Stimulated activated CD8-positive, alpha-beta memory T cell treated with anti-CD3 and anti-CD28 coated beads, Interleukin-7, amount 100 ng/mL, for 4 hours (primary cell): ENCODE data around the gene LHX5.
"Not testable (repeated sequence)": the region's sequence is repeated elsewhere in the genome, so short reads cannot be mapped to it uniquely, and the experiment has no call there.

Experiments
- DNase-seq, 2 donors: peaks; one replicate each; pipeline ENCODE4 v3.0.0-alpha.2; 2020; ENCODE audit warnings: low read depth in 2 of 2

Gene LHX5

GRCh38 chr12:113471619-113472171 is at the start of gene LHX5:
Gene LHX5 (minus strand): TSS chr12:113471871. CDS start chr12:113471498, 373 bp downstream.
- no peak for DNase-seq

- no peak for DNase-seq
These were observed 48.0 kb upstream of the LHX5 start for GRCh38 chr12:113519464-113520307.

- DNase-seq = no peak
These were observed 43.6 kb upstream of the LHX5 start for GRCh38 chr12:113515082-113515856.

GRCh38 chr12:113514602-113515001 is 42.9 kb upstream of the LHX5 start:
- DNase-seq = no peak

- no peak for DNase-seq
These were observed 40.9 kb upstream of the LHX5 start for GRCh38 chr12:113512568-113512967.

- no peak for DNase-seq
These were observed 35.2 kb upstream of the LHX5 start for GRCh38 chr12:113506867-113507266.

- DNase-seq = no peak
These were observed 34.3 kb upstream of the LHX5 start for GRCh38 chr12:113505941-113506340.

- DNase-seq = no peak
These were observed 33.2 kb upstream of the LHX5 start for GRCh38 chr12:113504917-113505316.

GRCh38 chr12:113500782-113501311 is 29.2 kb upstream of the LHX5 start:
- no peak for DNase-seq

GRCh38 chr12:113500306-113500675 is 28.6 kb upstream of the LHX5 start:
- DNase-seq = no peak

GRCh38 chr12:113498490-113498889 is 26.8 kb upstream of the LHX5 start:
- no peak for DNase-seq

- no peak for DNase-seq
These were observed 26.0 kb upstream of the LHX5 start for GRCh38 chr12:113497693-113498092.

GRCh38 chr12:113495941-113496340 is 24.3 kb upstream of the LHX5 start:
- DNase-seq = not testable (repeated sequence)

- DNase-seq = no peak
These were observed 16.7 kb upstream of the LHX5 start for GRCh38 chr12:113488322-113488721.

GRCh38 chr12:113486722-113487121 is 15.1 kb upstream of the LHX5 start:
- DNase-seq = no peak

GRCh38 chr12:113485330-113485729 is 13.7 kb upstream of the LHX5 start:
- DNase-seq = no peak

- DNase-seq = no peak
These were observed 10.7 kb upstream of the LHX5 start for GRCh38 chr12:113482334-113482733.

GRCh38 chr12:113480336-113480971 is 8.8 kb upstream of the LHX5 start:
- DNase-seq = no peak

GRCh38 chr12:113479590-113480335 is 8.1 kb upstream of the LHX5 start:
- DNase-seq = no peak

GRCh38 chr12:113479216-113479589 is 7.5 kb upstream of the LHX5 start:
- no peak for DNase-seq

GRCh38 chr12:113478351-113479011 is 6.8 kb upstream of the LHX5 start:
- DNase-seq = no peak
